ENCODE results near the gene PRPF19. TPM values are rescaled to one million over a fixed set of nuclear protein-coding genes. Genes with fewer than 3 reads are reported as not detected.
A peak's percentile ranks its signal among the peaks of the same experiment; 100 is the strongest.

PRPF19 gene
- total and polyA plus RNA-seq, 2 of the 4 experiments (the other 2 are of a cell fraction) = 29.8 to 50.4 TPM

- H2BK20ac ChIP-seq (ENCODE audit: low read depth, low read length) = peak overlapping the region; percentile 46; the same call in 1 of the 2 replicates
- 3% methylated on average over 7 of the region's 17 CpGs; no CpG with 5 or more reads in 1 of the 2 experiments for whole genome bisulfite sequencing, 2 experiments (ENCODE audit: extremely low coverage in 2 of 2, insufficient read length in 1 of 2)
- DNase-seq (peak; percentile 50), ATAC-seq (ENCODE audit: low read depth) (peak; percentile 55)
- no peak overlapping the region for H2BK5ac ChIP-seq (ENCODE audit: low read depth, low read length, poor library complexity, severe bottlenecking)
- in situ Hi-C loops (cut with MboI; ENCODE audit: low sequenced_read_pairs) (loop anchor here (25.0 kb wide), 1 partner anchor 1328 kb away; no protein-coding TSS in a partner anchor), intact Hi-C loops (cut with micrococcal nuclease) (loop anchor here (2.0 kb wide), 1 partner anchor 271 kb away; no protein-coding TSS in a partner anchor), dilution Hi-C loops (cut with HindIII; ENCODE audit: low sequenced_read_pairs, unreplicated experiment) (no loop called here)
- H3K9ac ChIP-seq (ENCODE audit: low read depth, low read length) = peak overlapping the region; percentile 61
- peak overlapping the region; percentile 45 for H4K91ac ChIP-seq (ENCODE audit: insufficient read depth, low read depth, low read length)
- peak overlapping the region; percentile 82 for H3K14ac ChIP-seq (replicated peaks; ENCODE audit: low read depth, low read length)
- H3K4me2 ChIP-seq (ENCODE audit: low read depth, low read length) = peak overlapping the region; percentile 75
- peak overlapping the region; percentile 92 for H3K23ac ChIP-seq (ENCODE audit: low read depth, low read length)
- 0 out of 3 replicates have a peak overlapping the region, but pooled peaks have one; percentile 8 for H2BK15ac ChIP-seq (ENCODE audit: low read depth, low read length)
- peak overlapping the region; percentile 92; the same call in 1 of the 2 replicates for H2AK5ac ChIP-seq (ENCODE audit: low read depth, low read length)
- POLR2A ChIA-PET (ENCODE audit: unreplicated experiment) = no interaction called here
- H3K4me3 ChIP-seq (ENCODE audit: insufficient read depth, low read depth, low read length) = peak overlapping the region; percentile 52
- H4K20me1 ChIP-seq (ENCODE audit: insufficient read depth, low read length) = peaks cover 14% of the 10 kb centered on the region; the same call in 1 of the 2 replicates
- peaks cover 6% of the 10 kb centered on the region for H3K36me3 ChIP-seq (ENCODE audit: control insufficient read depth, insufficient read depth, low read length)
- peak overlapping the region; percentile 35 for H3K27ac ChIP-seq (ENCODE audit: insufficient read depth, low read length)
- H2AFZ ChIP-seq (replicated peaks; ENCODE audit: low read length, poor library complexity) = peak overlapping the region; percentile 84
- H4K8ac ChIP-seq (ENCODE audit: low read depth in 2 of 2, low read length in 2 of 2) = peak overlapping the region; percentile 51 to 90; a peak in 3 of 4 replicates
- H3K56ac ChIP-seq (ENCODE audit: extremely low read depth, insufficient read depth, low read length) = peak overlapping the region; percentile 32
- H3K27me3 ChIP-seq (ENCODE audit: control insufficient read depth, insufficient read depth, low read length) = 0 out of 2 replicates have a peak, but pooled peaks cover 4% of the 10 kb centered on the region
- peaks cover 23 to 53% of the 10 kb centered on the region in 2 experiments for H3K79me1 ChIP-seq (ENCODE audit: low read depth in 1 of 2, low read length in 2 of 2)
- peak overlapping the region; percentile 89 for H2AK9ac ChIP-seq (replicated peaks; ENCODE audit: low read depth, low read length, poor library complexity)
- peak overlapping the region; percentile 74 for H3K4ac ChIP-seq (ENCODE audit: low read depth, low read length)
- peak overlapping the region; percentile 58 for H2BK120ac ChIP-seq (ENCODE audit: low read depth, low read length)
- TF ChIP-seq FOS (IDR thresholded peaks at IDR 0.05; ENCODE audit: low read depth, low read length) = peak; percentile 21; the same call in 1 of the 2 replicates
- no peak for TF ChIP-seq USF2 (IDR thresholded peaks at IDR 0.05; ENCODE audit: low read depth, low read length)
- TF ChIP-seq CEBPB (IDR thresholded peaks at IDR 0.05; ENCODE audit: low read depth, low read length) = no peak
- peak; percentile 23; the same call in 1 of the 2 replicates for TF ChIP-seq SMC3 (IDR thresholded peaks at IDR 0.05; ENCODE audit: low read depth, low read length)
- TF ChIP-seq BHLHE40 (IDR thresholded peaks at IDR 0.05; ENCODE audit: low read depth, low read length) = no peak
- no peak for TF ChIP-seq RFX5 (IDR thresholded peaks at IDR 0.05; ENCODE audit: low read depth, low read length)
- no peak for TF ChIP-seq RCOR1 (IDR thresholded peaks at IDR 0.05; ENCODE audit: insufficient replicate concordance, low read length)
- TF ChIP-seq MAFK (IDR thresholded peaks at IDR 0.05; ENCODE audit: low read depth, low read length) = no peak
- no peak for TF ChIP-seq MAZ (IDR thresholded peaks at IDR 0.05; ENCODE audit: borderline replicate concordance, low read depth, low read length)
- peak; percentile 23; the same call in 1 of the 2 replicates for TF ChIP-seq RAD21 (IDR thresholded peaks at IDR 0.05; ENCODE audit: low read length)
- TF ChIP-seq POLR2A (IDR thresholded peaks at IDR 0.05; ENCODE audit: low read depth, low read length) = no peak
- TF ChIP-seq MXI1 (IDR thresholded peaks at IDR 0.05; ENCODE audit: borderline replicate concordance, low read depth, low read length) = no peak
- TF ChIP-seq, protein P1, sequence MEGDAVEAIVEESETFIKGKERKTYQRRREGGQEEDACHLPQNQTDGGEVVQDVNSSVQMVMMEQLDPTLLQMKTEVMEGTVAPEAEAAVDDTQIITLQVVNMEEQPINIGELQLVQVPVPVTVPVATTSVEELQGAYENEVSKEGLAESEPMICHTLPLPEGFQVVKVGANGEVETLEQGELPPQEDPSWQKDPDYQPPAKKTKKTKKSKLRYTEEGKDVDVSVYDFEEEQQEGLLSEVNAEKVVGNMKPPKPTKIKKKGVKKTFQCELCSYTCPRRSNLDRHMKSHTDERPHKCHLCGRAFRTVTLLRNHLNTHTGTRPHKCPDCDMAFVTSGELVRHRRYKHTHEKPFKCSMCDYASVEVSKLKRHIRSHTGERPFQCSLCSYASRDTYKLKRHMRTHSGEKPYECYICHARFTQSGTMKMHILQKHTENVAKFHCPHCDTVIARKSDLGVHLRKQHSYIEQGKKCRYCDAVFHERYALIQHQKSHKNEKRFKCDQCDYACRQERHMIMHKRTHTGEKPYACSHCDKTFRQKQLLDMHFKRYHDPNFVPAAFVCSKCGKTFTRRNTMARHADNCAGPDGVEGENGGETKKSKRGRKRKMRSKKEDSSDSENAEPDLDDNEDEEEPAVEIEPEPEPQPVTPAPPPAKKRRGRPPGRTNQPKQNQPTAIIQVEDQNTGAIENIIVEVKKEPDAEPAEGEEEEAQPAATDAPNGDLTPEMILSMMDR (conservative IDR thresholded peaks at IDR 0.05; ENCODE audit: low read depth, low read length) = peak; percentile 44
- TF ChIP-seq ELK1 (IDR thresholded peaks at IDR 0.05; ENCODE audit: borderline replicate concordance, low read depth, low read length) = no peak
- no TSS peak for BruUV-seq (replicated peaks)
- H3K9me1 ChIP-seq (ENCODE audit: insufficient read depth, low read length) = peaks cover 18% of the 10 kb centered on the region
- H3K18ac ChIP-seq (ENCODE audit: low read depth, low read length) = no peak overlapping the region
- H4K5ac ChIP-seq (ENCODE audit: low read depth, low read length) = peak overlapping the region; percentile 23
- no peaks in the 10 kb centered on the region for H3K9me3 ChIP-seq (ENCODE audit: control insufficient read depth, insufficient read depth, low read length)
- H3K4me1 ChIP-seq (ENCODE audit: control insufficient read depth, insufficient read depth, low read length) = peaks cover 7% of the 10 kb centered on the region
- CTCF ChIA-PET = interaction anchor here (0.6 to 1.6 kb wide), 8 partner anchors 13 to 1744 kb away, joined by 3 to 8 read pairs (median 3); partner anchors contain the start of gene DTX4
Measured at GRCh38 chr11:60915248-60915914, 9.0 kb upstream of the PRPF19 start.
